Measurements from ENCODE around the gene ROBO1.

The ROBO1 gene

GRCh38 chr3:79233431-79234060 is 534.3 kb downstream of the ROBO1 start:
- Histone ChIP-seq H3K27me3 (ENCODE audit: low read depth) (no peaks in the 10 kb centered on the region), H3K4me3 (no peak overlapping the region), H3K36me3 (replicated peaks) (no peaks in the 10 kb centered on the region), H3K4me1 (no peaks in the 10 kb centered on the region), H3K9me3 (no peaks in the 10 kb centered on the region)
- DNase-seq (ENCODE audit: low spot score in 2 of 2) = no peak
- in situ Hi-C loops (cut with MboI; ENCODE audit: low sequenced_read_pairs) = no loop called here

- Histone ChIP-seq H3K4me1 (no peaks in the 10 kb centered on the region), H3K9me3 (no peaks in the 10 kb centered on the region), H3K27me3 (ENCODE audit: low read depth) (no peaks in the 10 kb centered on the region), H3K36me3 (replicated peaks) (no peaks in the 10 kb centered on the region), H3K4me3 (no peak overlapping the region)
- DNase-seq (ENCODE audit: low spot score in 2 of 2) = no peak
- in situ Hi-C loops (cut with MboI; ENCODE audit: low sequenced_read_pairs) = no loop called here
Measured at GRCh38 chr3:79230266-79230665, 537.5 kb downstream of the ROBO1 start.

- in situ Hi-C loops (cut with MboI; ENCODE audit: low sequenced_read_pairs) = no loop called here
- no peak for DNase-seq (ENCODE audit: low spot score in 2 of 2)
Measured at GRCh38 chr3:79217096-79217495, 550.7 kb downstream of the ROBO1 start.

GRCh38 chr3:79215286-79215685 is 552.5 kb downstream of the ROBO1 start:
- Histone ChIP-seq H3K4me3 (no peak overlapping the region), H3K36me3 (replicated peaks) (no peaks in the 10 kb centered on the region), H3K4me1 (no peaks in the 10 kb centered on the region), H3K27me3 (ENCODE audit: low read depth) (no peaks in the 10 kb centered on the region), H3K9me3 (no peaks in the 10 kb centered on the region)
- in situ Hi-C loops (cut with MboI; ENCODE audit: low sequenced_read_pairs) = no loop called here
- DNase-seq (ENCODE audit: low spot score in 2 of 2) = peak in 1 of 2 experiments; percentile 15

More at GRCh38 chr3:79217096-79217495, 550.7 kb downstream of the ROBO1 start:
- no peaks in the 10 kb centered on the region for H3K4me1 ChIP-seq
- H3K27me3 ChIP-seq (ENCODE audit: low read depth) = no peaks in the 10 kb centered on the region
- no peak overlapping the region for H3K4me3 ChIP-seq
- no peaks in the 10 kb centered on the region for H3K36me3 ChIP-seq (replicated peaks)
- H3K9me3 ChIP-seq = no peaks in the 10 kb centered on the region

- in situ Hi-C loops (cut with MboI; ENCODE audit: low sequenced_read_pairs) = no loop called here
- H3K36me3 ChIP-seq (replicated peaks) = no peaks in the 10 kb centered on the region
- no peaks in the 10 kb centered on the region for H3K9me3 ChIP-seq
- no peak overlapping the region for H3K4me3 ChIP-seq
- DNase-seq (ENCODE audit: low spot score in 2 of 2) = peak in 1 of 2 experiments; percentile 13
- H3K27me3 ChIP-seq (ENCODE audit: low read depth) = no peaks in the 10 kb centered on the region
- H3K4me1 ChIP-seq = no peaks in the 10 kb centered on the region
Measured at GRCh38 chr3:79211586-79212359, 556.0 kb downstream of the ROBO1 start.

- no peaks in the 10 kb centered on the region for H3K36me3 ChIP-seq (replicated peaks)
- no peaks in the 10 kb centered on the region for H3K27me3 ChIP-seq (ENCODE audit: low read depth)
- in situ Hi-C loops (cut with MboI; ENCODE audit: low sequenced_read_pairs) = no loop called here
- no peak overlapping the region for H3K4me3 ChIP-seq
- peak in 1 of 2 experiments; percentile 25 for DNase-seq (ENCODE audit: low spot score in 2 of 2)
- peaks cover 36% of the 10 kb centered on the region for H3K4me1 ChIP-seq
- H3K9me3 ChIP-seq = no peaks in the 10 kb centered on the region
Measured at GRCh38 chr3:79204351-79204750, 563.4 kb downstream of the ROBO1 start.

GRCh38 chr3:79203144-79203519 is 564.7 kb downstream of the ROBO1 start:
- in situ Hi-C loops (cut with MboI; ENCODE audit: low sequenced_read_pairs) = no loop called here
- no peaks in the 10 kb centered on the region for H3K27me3 ChIP-seq (ENCODE audit: low read depth)
- H3K9me3 ChIP-seq = no peaks in the 10 kb centered on the region
- H3K4me3 ChIP-seq = no peak overlapping the region
- H3K36me3 ChIP-seq (replicated peaks) = no peaks in the 10 kb centered on the region
- peak; percentile 27 to 73 for DNase-seq (ENCODE audit: low spot score in 2 of 2)
- H3K4me1 ChIP-seq = peaks cover 38% of the 10 kb centered on the region

- Histone ChIP-seq H3K27me3 (ENCODE audit: low read depth) (no peaks in the 10 kb centered on the region), H3K9me3 (no peaks in the 10 kb centered on the region), H3K4me1 (peaks cover 38% of the 10 kb centered on the region), H3K4me3 (no peak overlapping the region), H3K36me3 (replicated peaks) (no peaks in the 10 kb centered on the region)
- peak in 1 of 2 experiments; percentile 50 for DNase-seq (ENCODE audit: low spot score in 2 of 2)
- in situ Hi-C loops (cut with MboI; ENCODE audit: low sequenced_read_pairs) = no loop called here
Measured at GRCh38 chr3:79202471-79203143, 565.2 kb downstream of the ROBO1 start.

GRCh38 chr3:79200456-79200855 is 567.3 kb downstream of the ROBO1 start:
- DNase-seq (ENCODE audit: low spot score in 2 of 2) = peak; percentile 7 to 41
- no peaks in the 10 kb centered on the region for H3K27me3 ChIP-seq (ENCODE audit: low read depth)
- H3K4me1 ChIP-seq = peaks cover 38% of the 10 kb centered on the region
- H3K9me3 ChIP-seq = no peaks in the 10 kb centered on the region
- H3K36me3 ChIP-seq (replicated peaks) = no peaks in the 10 kb centered on the region
- no peak overlapping the region for H3K4me3 ChIP-seq
- in situ Hi-C loops (cut with MboI; ENCODE audit: low sequenced_read_pairs) = no loop called here

- Histone ChIP-seq H3K4me1 (peaks cover 38% of the 10 kb centered on the region), H3K36me3 (replicated peaks) (no peaks in the 10 kb centered on the region), H3K27me3 (ENCODE audit: low read depth) (no peaks in the 10 kb centered on the region), H3K4me3 (no peak overlapping the region), H3K9me3 (no peaks in the 10 kb centered on the region)
- DNase-seq (ENCODE audit: low spot score in 2 of 2) = peak in 1 of 2 experiments; percentile 94
- in situ Hi-C loops (cut with MboI; ENCODE audit: low sequenced_read_pairs) = no loop called here
Measured at GRCh38 chr3:79199966-79200365, 567.8 kb downstream of the ROBO1 start.

GRCh38 chr3:79187426-79187825 is 580.4 kb downstream of the ROBO1 start:
- H3K4me1 ChIP-seq = peaks cover 4% of the 10 kb centered on the region; the same call in 1 of the 2 replicates
- no peaks in the 10 kb centered on the region for H3K9me3 ChIP-seq
- no peak overlapping the region for H3K4me3 ChIP-seq
- no peaks in the 10 kb centered on the region for H3K27me3 ChIP-seq (ENCODE audit: low read depth)
- in situ Hi-C loops (cut with MboI; ENCODE audit: low sequenced_read_pairs) = no loop called here
- DNase-seq (ENCODE audit: low spot score in 2 of 2) = peak in 1 of 2 experiments; percentile 8
- H3K36me3 ChIP-seq (replicated peaks) = no peaks in the 10 kb centered on the region

GRCh38 chr3:79184251-79184650 is 583.5 kb downstream of the ROBO1 start:
- H3K27me3 ChIP-seq (ENCODE audit: low read depth) = no peaks in the 10 kb centered on the region
- no peaks in the 10 kb centered on the region for H3K36me3 ChIP-seq (replicated peaks)
- no peak overlapping the region for H3K4me3 ChIP-seq
- DNase-seq (ENCODE audit: low spot score in 2 of 2) = peak; percentile 13 to 62
- in situ Hi-C loops (cut with MboI; ENCODE audit: low sequenced_read_pairs) = no loop called here
- H3K9me3 ChIP-seq = no peaks in the 10 kb centered on the region
- peaks cover 5% of the 10 kb centered on the region for H3K4me1 ChIP-seq

GRCh38 chr3:79183496-79183895 is 584.3 kb downstream of the ROBO1 start:
- no peaks in the 10 kb centered on the region for H3K27me3 ChIP-seq (ENCODE audit: low read depth)
- DNase-seq (ENCODE audit: low spot score in 2 of 2) = peak in 1 of 2 experiments; percentile 27
- no peak overlapping the region for H3K4me3 ChIP-seq
- no peaks in the 10 kb centered on the region for H3K36me3 ChIP-seq (replicated peaks)
- H3K9me3 ChIP-seq = no peaks in the 10 kb centered on the region
- in situ Hi-C loops (cut with MboI; ENCODE audit: low sequenced_read_pairs) = no loop called here
- peaks cover 13% of the 10 kb centered on the region for H3K4me1 ChIP-seq

Measured in HAP-1 (cell line).